Right atrium auricular region (tissue), 2 donors: ENCODE results near the gene CALB2. TPM values are rescaled to one million over a fixed set of nuclear protein-coding genes. Genes with fewer than 3 reads are reported as not detected.

Source experiments
- DNase-seq: peaks from one replicate; pipeline ENCODE4 v3.0.0-alpha.2; 2019; ENCODE audit warnings: low spot score
- H3K27ac ChIP-seq, 2 donors: fragments of 200-600 bp; sonication (generic); 1 replicate in 1 of 2; 2 replicates in 1 of 2; pipeline ENCODE4 v1.5.1; 2016 to 2019
- H3K27me3 ChIP-seq, 2 donors: fragments of 200-600 bp; sonication (generic); one replicate each; pipeline versions ENCODE4 v1.5.1 to v1.6.0; 2017 to 2019
- H3K36me3 ChIP-seq: fragments of 200-600 bp; sonication (generic); one replicate; pipeline ENCODE4 v1.5.1; 2016
- H3K4me1 ChIP-seq, 2 donors: fragments of 200-600 bp; sonication (generic); one replicate each; pipeline versions ENCODE4 v1.5.1 to v1.6.0; 2017 to 2019
- H3K4me3 ChIP-seq, 2 donors: fragments of 200-600 bp; sonication (generic); 1 replicate in 1 of 2; 2 replicates in 1 of 2; pipeline ENCODE4 v1.5.1; 2017 to 2019; ENCODE audit warnings: mild to moderate bottlenecking in 1 of 2, moderate library complexity in 1 of 2
- H3K9me3 ChIP-seq, 2 donors: fragments of 200-600 bp; sonication (generic); one replicate each; pipeline ENCODE4 v1.5.1; 2019
- CTCF ChIP-seq, 2 donors: fragments of 200-600 bp; sonication (generic); IDR thresholded peaks; one replicate each; pipeline ENCODE4 v1.5.1; 2019; ENCODE audit warnings: antibody characterized with exemption in 2 of 2
- total RNA-seq, 2 donors: library from RNA; depleted of rRNA; stranded (reverse); fragments of >200 nt; gene quantifications; one replicate each; pipeline ENCODE4 v1.1.0, GENCODE V29; 2016

Gene CALB2
- total RNA-seq, 2 donors from 2014 or later: 17.7 to 39.1 TPM

- Histone ChIP-seq H3K4me3 (no peak overlapping the region), H3K36me3 (no peaks in the 10 kb centered on the region), H3K4me1 (no peaks in the 10 kb centered on the region), H3K27me3 (no peaks in the 10 kb centered on the region), H3K27ac (no peak overlapping the region), H3K9me3 (no peaks in the 10 kb centered on the region)
- no peak for DNase-seq
- no peak for TF ChIP-seq CTCF (IDR thresholded peaks at IDR 0.05)
Measured at GRCh38 chr16:71399801-71400563, 41.5 kb downstream of the CALB2 start.

GRCh38 chr16:71402007-71402406 is 43.5 kb downstream of the CALB2 start:
- H3K27me3 ChIP-seq: no peaks in the 10 kb centered on the region

GRCh38 chr16:71402674-71403073 is 44.2 kb downstream of the CALB2 start:
- Histone ChIP-seq H3K9me3 (no peaks in the 10 kb centered on the region), H3K27ac (no peak overlapping the region), H3K4me3 (no peak overlapping the region), H3K36me3 (no peaks in the 10 kb centered on the region), H3K27me3 (no peaks in the 10 kb centered on the region), H3K4me1 (no peaks in the 10 kb centered on the region)
- DNase-seq: no peak
- TF ChIP-seq CTCF (IDR thresholded peaks at IDR 0.05): no peak

More at GRCh38 chr16:71402007-71402406, 43.5 kb downstream of the CALB2 start:
- H3K4me1 ChIP-seq: no peaks in the 10 kb centered on the region
- no peak for DNase-seq
- no peaks in the 10 kb centered on the region for H3K9me3 ChIP-seq
- no peak overlapping the region for H3K27ac ChIP-seq
- no peak for TF ChIP-seq CTCF (IDR thresholded peaks at IDR 0.05)
- H3K36me3 ChIP-seq: no peaks in the 10 kb centered on the region
- H3K4me3 ChIP-seq: no peak overlapping the region

- H3K9me3 ChIP-seq: no peaks in the 10 kb centered on the region
- H3K4me3 ChIP-seq: no peak overlapping the region
- H3K27me3 ChIP-seq: no peaks in the 10 kb centered on the region
- no peaks in the 10 kb centered on the region for H3K4me1 ChIP-seq
- no peak for DNase-seq
- no peak for TF ChIP-seq CTCF (IDR thresholded peaks at IDR 0.05)
- no peak overlapping the region for H3K27ac ChIP-seq
- H3K36me3 ChIP-seq: no peaks in the 10 kb centered on the region
Measured at GRCh38 chr16:71404364-71404763, 45.8 kb downstream of the CALB2 start.

- TF ChIP-seq CTCF (IDR thresholded peaks at IDR 0.05): no peak
- Histone ChIP-seq H3K9me3 (no peaks in the 10 kb centered on the region), H3K27ac (no peak overlapping the region), H3K27me3 (no peaks in the 10 kb centered on the region), H3K4me3 (no peak overlapping the region), H3K4me1 (no peaks in the 10 kb centered on the region), H3K36me3 (no peaks in the 10 kb centered on the region)
- DNase-seq: no peak
Measured at GRCh38 chr16:71406316-71406715, 47.8 kb downstream of the CALB2 start.

- H3K27ac ChIP-seq: no peak overlapping the region
- no peak for DNase-seq
- H3K4me1 ChIP-seq: no peaks in the 10 kb centered on the region
- H3K4me3 ChIP-seq: no peak overlapping the region
- H3K27me3 ChIP-seq: no peaks in the 10 kb centered on the region
- H3K36me3 ChIP-seq: no peaks in the 10 kb centered on the region
- no peak for TF ChIP-seq CTCF (IDR thresholded peaks at IDR 0.05)
- no peaks in the 10 kb centered on the region for H3K9me3 ChIP-seq
Measured at GRCh38 chr16:71406724-71407123, 48.2 kb downstream of the CALB2 start.
